Body of pancreas (tissue), 4 donors: Measurements from ENCODE around the gene SPRR4. TPM values are rescaled to one million over a fixed set of nuclear protein-coding genes. Genes with fewer than 3 reads are reported as not detected.

Source experiments
- ATAC-seq: fragments of 150-250 bp; one replicate; pipeline ENCODE4 v1.9.1; 2016
- DNase-seq, 4 donors: peaks; one replicate each; pipeline ENCODE4 v3.0.0-alpha.2; 2019
- H3K27ac ChIP-seq, 4 donors: fragments of 200-600 bp; sonication (generic); 1 replicate in 3 of 4; 2 replicates in 1 of 4; pipeline versions ENCODE4 v1.5.1 to v1.6.1; 2016 to 2019; ENCODE audit warnings: mild to moderate bottlenecking in 1 of 4, mixed read lengths in 1 of 4, moderate library complexity in 1 of 4
- H3K27me3 ChIP-seq, 2 donors: fragments of 200-600 bp; sonication (generic); one replicate each; pipeline ENCODE4 v1.6.0; 2016; ENCODE audit warnings: mild to moderate bottlenecking in 1 of 2
- H3K36me3 ChIP-seq, 2 donors: fragments of 200-600 bp; sonication (generic); replicated peaks in 1 of 2; 2 replicates each; pipeline ENCODE4 v1.5.1; 2016; ENCODE audit warnings: low read depth in 2 of 2; ENCODE audit not compliant: insufficient read depth in 1 of 2
- H3K4me1 ChIP-seq: fragments of 200-600 bp; sonication (generic); one replicate; pipeline ENCODE4 v1.6.0; 2016
- H3K4me3 ChIP-seq, 2 donors: fragments of 200-600 bp; sonication (generic); 1 replicate in 1 of 2; 2 replicates in 1 of 2; pipeline ENCODE4 v1.5.1; 2016 to 2019
- H3K9me3 ChIP-seq, 3 donors: fragments of 200-600 bp; sonication (generic); 1 replicate in 2 of 3; 2 replicates in 1 of 3; pipeline ENCODE4 v1.5.1; 2016
- CTCF ChIP-seq, 7 experiments: fragments of 450-650 bp in 4 of 7; fragments of 200-600 bp in 3 of 7; sonication (generic) in 3 of 7; IDR thresholded peaks; one replicate each; pipeline ENCODE4 v1.5.1; 2016 to 2019; ENCODE audit warnings: antibody characterized with exemption in 7 of 7
- POLR2A ChIP-seq, 3 donors: fragments of 450-650 bp; IDR thresholded peaks; one replicate each; pipeline ENCODE4 v1.6.1; 2016; ENCODE audit warnings: antibody characterized with exemption in 3 of 3, mild to moderate bottlenecking in 2 of 3
- WGBS, 2 donors: methylation state at CpG; one replicate each; pipeline ENCODE4 v1.1.5; 2017; 5-methylcytosine and 5-hydroxymethylcytosine counted together
- intact Hi-C: fragments of 100-400 bp; cut with DNase I; formaldehyde crosslinking; loops from one replicate; pipeline ENCODE4 v1.15.1; 2023
- total RNA-seq, 2 donors: library from RNA; depleted of rRNA; stranded (reverse); fragments of >200 nt; gene quantifications; one replicate each; pipeline ENCODE4 v1.1.0, GENCODE V29; 2016

The SPRR4 gene
- total RNA-seq, 2 donors from 2014 or later, result not detected

- ATAC-seq, result no peak
- intact Hi-C loops, result no loop called here
- WGBS, 2 donors, result 72 to 74% methylated on average over 3 of the region's 3 CpGs
- no peak for TF ChIP-seq POLR2A (IDR thresholded peaks at IDR 0.05)
- no peak for TF ChIP-seq CTCF (IDR thresholded peaks at IDR 0.05)
- Histone ChIP-seq H3K36me3 (no peaks in the 10 kb centered on the region), H3K9me3 (no peaks in the 10 kb centered on the region), H3K4me3 (no peak overlapping the region), H3K27ac (no peak overlapping the region), H3K4me1 (no peaks in the 10 kb centered on the region), H3K27me3 (no peaks in the 10 kb centered on the region)
- no peak for DNase-seq
Observed at GRCh38 chr1:152959273-152959672, 11.2 kb upstream of the SPRR4 start.

GRCh38 chr1:152959801-152960451, 10.5 kb upstream of the SPRR4 start:
- Histone ChIP-seq H3K36me3 (no peaks in the 10 kb centered on the region), H3K4me1 (no peaks in the 10 kb centered on the region), H3K9me3 (no peaks in the 10 kb centered on the region), H3K4me3 (no peak overlapping the region), H3K27me3 (no peaks in the 10 kb centered on the region), H3K27ac (no peak overlapping the region)
- no peak for TF ChIP-seq CTCF (IDR thresholded peaks at IDR 0.05)
- TF ChIP-seq POLR2A (IDR thresholded peaks at IDR 0.05), result no peak
- ATAC-seq, result no peak
- DNase-seq, result no peak
- WGBS, 2 donors, result 83 to 84% methylated on average over 10 of the region's 10 CpGs
- intact Hi-C loops, result no loop called here

- ATAC-seq, result no peak
- no peaks in the 10 kb centered on the region for H3K9me3 ChIP-seq
- TF ChIP-seq CTCF (IDR thresholded peaks at IDR 0.05) (peak in 6 of 7 experiments; percentile 8 to 52 (median 29)), POLR2A (IDR thresholded peaks at IDR 0.05) (no peak)
- no peaks in the 10 kb centered on the region for H3K36me3 ChIP-seq
- intact Hi-C loops, result no loop called here
- no peak overlapping the region for H3K4me3 ChIP-seq
- peak in 3 of 4 donors; percentile 8 to 24 (median 18) for DNase-seq
- WGBS, 2 donors, result 56 to 62% methylated on average over 10 of the region's 10 CpGs
- H3K27ac ChIP-seq, result no peak overlapping the region
- no peaks in the 10 kb centered on the region for H3K27me3 ChIP-seq
- H3K4me1 ChIP-seq, result no peaks in the 10 kb centered on the region
Observed at GRCh38 chr1:152960452-152961044, 9.9 kb upstream of the SPRR4 start.

GRCh38 chr1:152961226-152961891, 9.1 kb upstream of the SPRR4 start:
- intact Hi-C loops, result no loop called here
- no peak for ATAC-seq
- WGBS, 2 donors, result 76 to 85% methylated on average over 7 of the region's 7 CpGs

More at GRCh38 chr1:152961226-152961891, 9.1 kb upstream of the SPRR4 start:
- H3K9me3 ChIP-seq, result no peaks in the 10 kb centered on the region
- no peak for DNase-seq
- TF ChIP-seq POLR2A (IDR thresholded peaks at IDR 0.05) (no peak), CTCF (IDR thresholded peaks at IDR 0.05) (no peak)
- no peaks in the 10 kb centered on the region for H3K27me3 ChIP-seq
- H3K4me1 ChIP-seq, result no peaks in the 10 kb centered on the region
- H3K27ac ChIP-seq, result no peak overlapping the region
- H3K36me3 ChIP-seq, result no peaks in the 10 kb centered on the region
- no peak overlapping the region for H3K4me3 ChIP-seq
